MCF 10A (cell line): ENCODE data around the gene RRAGD. TPM values are rescaled to one million over a fixed set of nuclear protein-coding genes. Genes with fewer than 3 reads are reported as not detected.

Experiments
- BruUV-seq: library from RNA; stranded (reverse); fragments of 400-500 nt; replicated peaks from 2 replicates; lab custom pipeline; 2021; lab: Mats Ljungman, UMichigan
- CTCF ChIA-PET: fragments of 300-600 bp; sonication (Branson Sonifier 250); formaldehyde crosslinking; extraction: SDS; loops from one replicate; lab custom pipeline; 2021; ENCODE audit warnings: antibody characterized with exemption, inconsistent platforms; lab: Yijun Ruan, JAX
- POLR2A ChIA-PET: fragments of 300-600, 350-650 bp; sonication (Branson Sonifier 250); formaldehyde crosslinking; extraction: SDS; loops from one replicate; lab custom pipeline; 2020; ENCODE audit warnings: antibody characterized with exemption, inconsistent platforms; lab: Yijun Ruan, JAX
- DNase-seq: peaks from one replicate; pipeline ENCODE4 v3.0.0-alpha.2; 2018; ENCODE audit not compliant: unreplicated experiment
- H3K27ac Mint-ChIP-seq: one replicate; pipeline ENCODE4 v1.8.0; 2022; ENCODE audit warnings: mild to moderate bottlenecking, low read depth, mixed read lengths; ENCODE audit not compliant: unreplicated experiment
- H3K27me3 Mint-ChIP-seq: one replicate; pipeline ENCODE4 v1.8.0; 2022; ENCODE audit warnings: mixed read lengths; ENCODE audit not compliant: insufficient read depth, unreplicated experiment
- H3K36me3 Mint-ChIP-seq: one replicate; pipeline ENCODE4 v1.8.0; 2022; ENCODE audit warnings: mild to moderate bottlenecking, moderate library complexity, mixed read lengths; ENCODE audit not compliant: insufficient read depth, unreplicated experiment
- H3K4me1 Mint-ChIP-seq: one replicate; pipeline ENCODE4 v1.8.0; 2022; ENCODE audit warnings: mixed read lengths; ENCODE audit not compliant: insufficient read depth, unreplicated experiment
- H3K4me3 Mint-ChIP-seq: one replicate; pipeline ENCODE4 v1.8.0; 2022; ENCODE audit warnings: mild to moderate bottlenecking, moderate library complexity, mixed read lengths; ENCODE audit not compliant: unreplicated experiment
- H3K9me3 Mint-ChIP-seq: one replicate; pipeline ENCODE4 v1.8.0; 2022; ENCODE audit warnings: mixed read lengths; ENCODE audit not compliant: unreplicated experiment
- intact Hi-C: fragments of 100-400 bp; cut with micrococcal nuclease; formaldehyde crosslinking; loops from 2 replicates; pipeline ENCODE4 v1.14.1; 2022
- total RNA-seq: library from RNA; stranded (reverse); gene quantifications from 2 replicates; pipeline ENCODE4 v1.2.3, GENCODE V29; 2022
- TF ChIP-seq, protein P1 (sequence below): fragments of 200-600 bp; IDR thresholded peaks from one replicate; pipeline ENCODE4 v1.8.0; 2022; ENCODE audit warnings: antibody characterized with exemption, mild to moderate bottlenecking; ENCODE audit not compliant: unreplicated experiment

The RRAGD gene
- total RNA-seq, 1 experiment from 2014 or later = 0.33 TPM

- H3K27me3 Mint-ChIP-seq = peaks cover 27% of the 10 kb centered on the region
- H3K27ac Mint-ChIP-seq = no peak overlapping the region
- TF ChIP-seq, protein P1, sequence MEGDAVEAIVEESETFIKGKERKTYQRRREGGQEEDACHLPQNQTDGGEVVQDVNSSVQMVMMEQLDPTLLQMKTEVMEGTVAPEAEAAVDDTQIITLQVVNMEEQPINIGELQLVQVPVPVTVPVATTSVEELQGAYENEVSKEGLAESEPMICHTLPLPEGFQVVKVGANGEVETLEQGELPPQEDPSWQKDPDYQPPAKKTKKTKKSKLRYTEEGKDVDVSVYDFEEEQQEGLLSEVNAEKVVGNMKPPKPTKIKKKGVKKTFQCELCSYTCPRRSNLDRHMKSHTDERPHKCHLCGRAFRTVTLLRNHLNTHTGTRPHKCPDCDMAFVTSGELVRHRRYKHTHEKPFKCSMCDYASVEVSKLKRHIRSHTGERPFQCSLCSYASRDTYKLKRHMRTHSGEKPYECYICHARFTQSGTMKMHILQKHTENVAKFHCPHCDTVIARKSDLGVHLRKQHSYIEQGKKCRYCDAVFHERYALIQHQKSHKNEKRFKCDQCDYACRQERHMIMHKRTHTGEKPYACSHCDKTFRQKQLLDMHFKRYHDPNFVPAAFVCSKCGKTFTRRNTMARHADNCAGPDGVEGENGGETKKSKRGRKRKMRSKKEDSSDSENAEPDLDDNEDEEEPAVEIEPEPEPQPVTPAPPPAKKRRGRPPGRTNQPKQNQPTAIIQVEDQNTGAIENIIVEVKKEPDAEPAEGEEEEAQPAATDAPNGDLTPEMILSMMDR = no peak
- ChIA-PET POLR2A (no interaction called here), CTCF (interaction anchor here (1.0 kb wide), 1 partner anchor 38 kb away, joined by 3 read pairs; no protein-coding TSS in a partner anchor)
- H3K4me1 Mint-ChIP-seq = no peaks in the 10 kb centered on the region
- H3K36me3 Mint-ChIP-seq = no peaks in the 10 kb centered on the region
- no peaks in the 10 kb centered on the region for H3K9me3 Mint-ChIP-seq
- no TSS peak for BruUV-seq
- no peak overlapping the region for H3K4me3 Mint-ChIP-seq
- intact Hi-C loops = no loop called here
- no peak for DNase-seq
These were observed 1.8 kb downstream of the RRAGD start for GRCh38 chr6:89410231-89410761.

DNA sequence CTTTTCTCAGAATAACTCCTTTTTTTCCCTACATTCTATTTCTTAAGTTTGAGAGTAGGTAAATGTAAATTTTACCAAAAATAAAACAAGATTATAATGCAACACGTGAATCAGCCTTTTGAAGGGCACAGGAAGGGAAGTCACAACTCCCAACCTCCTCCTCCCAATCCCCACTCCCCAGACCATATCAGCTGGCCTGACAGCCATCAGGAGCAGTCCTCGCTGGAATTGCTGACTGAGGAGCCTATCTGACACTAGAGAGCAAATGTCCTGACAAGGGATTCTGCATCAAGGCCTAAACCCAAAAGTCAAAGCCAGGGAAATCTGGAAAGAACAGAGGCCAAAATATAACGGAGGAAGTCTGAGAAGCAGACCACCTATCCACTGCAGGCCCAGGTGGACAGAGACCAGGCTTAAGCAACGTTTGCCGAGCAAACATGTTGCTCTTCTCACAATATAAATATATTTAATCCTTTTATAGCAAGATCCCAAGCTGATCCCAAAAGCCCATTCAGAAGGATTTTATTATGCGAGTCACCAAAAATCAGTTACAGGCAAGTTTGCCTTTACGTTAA lies 2.5 kb downstream of the RRAGD start:
- BruUV-seq = no TSS peak
- TF ChIP-seq, protein P1 = no peak
- no peak overlapping the region for H3K4me3 Mint-ChIP-seq
- no peaks in the 10 kb centered on the region for H3K36me3 Mint-ChIP-seq
- no peaks in the 10 kb centered on the region for H3K4me1 Mint-ChIP-seq
- ChIA-PET CTCF (interaction anchor here (0.7 to 0.9 kb wide), 2 partner anchors 37 to 67 kb away, joined by 3 to 5 read pairs; no protein-coding TSS in a partner anchor), POLR2A (no interaction called here)
- DNase-seq = no peak
- intact Hi-C loops = no loop called here
- no peaks in the 10 kb centered on the region for H3K9me3 Mint-ChIP-seq
- H3K27me3 Mint-ChIP-seq = peaks cover 21% of the 10 kb centered on the region
- no peak overlapping the region for H3K27ac Mint-ChIP-seq

GRCh38 chr6:89406141-89406540 lies 5.9 kb downstream of the RRAGD start:
- Mint-ChIP-seq H3K4me1 (no peaks in the 10 kb centered on the region), H3K27ac (no peak overlapping the region), H3K4me3 (no peak overlapping the region), H3K27me3 (peaks cover 30% of the 10 kb centered on the region), H3K9me3 (no peaks in the 10 kb centered on the region), H3K36me3 (no peaks in the 10 kb centered on the region)
- DNase-seq = no peak
- no TSS peak for BruUV-seq
- intact Hi-C loops = no loop called here
- CTCF ChIA-PET = no interaction called here
- POLR2A ChIA-PET = no interaction called here
- TF ChIP-seq, protein P1 = no peak

GRCh38 chr6:89404512-89404911 lies 7.6 kb downstream of the RRAGD start:
- TF ChIP-seq, protein P1 = no peak
- Mint-ChIP-seq H3K36me3 (no peaks in the 10 kb centered on the region), H3K4me1 (no peaks in the 10 kb centered on the region), H3K27me3 (peaks cover 33% of the 10 kb centered on the region), H3K27ac (no peak overlapping the region), H3K4me3 (no peak overlapping the region), H3K9me3 (no peaks in the 10 kb centered on the region)
- intact Hi-C loops = no loop called here
- no peak for DNase-seq
- BruUV-seq = no TSS peak
- ChIA-PET CTCF (interaction anchor here (0.6 to 2.3 kb wide), 4 partner anchors 28 to 38 kb away, joined by 3 to 8 read pairs (median 4); no protein-coding TSS in a partner anchor), POLR2A (interaction anchor here (1.1 kb wide), 1 partner anchor 33 kb away, joined by 3 read pairs; no protein-coding TSS in a partner anchor)
